Measurements from ENCODE around the gene AARS1.

DNA sequence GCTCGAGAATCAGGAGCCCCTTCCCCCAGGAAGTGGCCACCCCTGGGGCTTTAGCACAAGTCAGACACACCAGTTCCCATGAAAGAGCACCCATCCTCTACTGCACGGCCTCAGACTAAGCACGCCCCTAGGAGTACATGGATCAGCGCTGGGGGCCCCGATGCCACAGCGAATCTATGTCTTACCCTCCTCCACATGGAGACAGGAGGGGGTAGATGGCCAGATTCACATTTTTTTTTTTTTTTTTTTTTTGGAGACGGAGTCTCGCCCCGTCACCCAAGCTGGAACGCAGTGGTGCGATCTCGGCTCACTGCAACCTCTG is 34.4 kb downstream of the AARS1 start:
- TF ChIP-seq POLR2AphosphoS5 (IDR thresholded peaks at IDR 0.05; ENCODE audit: low read depth, low read length) (no peak), SPI1 (IDR thresholded peaks at IDR 0.05; ENCODE audit: low read depth, low read length) (no peak), POLR2A (IDR thresholded peaks at IDR 0.05; ENCODE audit: low read depth, low read length) (no peak), TAF1 (IDR thresholded peaks at IDR 0.05; ENCODE audit: low read depth, low read length) (no peak), PAX5 (IDR thresholded peaks at IDR 0.05; ENCODE audit: insufficient read depth, low read length, severe bottlenecking) (no peak)

Data from GM12891 (cell line).